ENCODE measurements around the gene TSPAN14.

The TSPAN14 gene

DNA sequence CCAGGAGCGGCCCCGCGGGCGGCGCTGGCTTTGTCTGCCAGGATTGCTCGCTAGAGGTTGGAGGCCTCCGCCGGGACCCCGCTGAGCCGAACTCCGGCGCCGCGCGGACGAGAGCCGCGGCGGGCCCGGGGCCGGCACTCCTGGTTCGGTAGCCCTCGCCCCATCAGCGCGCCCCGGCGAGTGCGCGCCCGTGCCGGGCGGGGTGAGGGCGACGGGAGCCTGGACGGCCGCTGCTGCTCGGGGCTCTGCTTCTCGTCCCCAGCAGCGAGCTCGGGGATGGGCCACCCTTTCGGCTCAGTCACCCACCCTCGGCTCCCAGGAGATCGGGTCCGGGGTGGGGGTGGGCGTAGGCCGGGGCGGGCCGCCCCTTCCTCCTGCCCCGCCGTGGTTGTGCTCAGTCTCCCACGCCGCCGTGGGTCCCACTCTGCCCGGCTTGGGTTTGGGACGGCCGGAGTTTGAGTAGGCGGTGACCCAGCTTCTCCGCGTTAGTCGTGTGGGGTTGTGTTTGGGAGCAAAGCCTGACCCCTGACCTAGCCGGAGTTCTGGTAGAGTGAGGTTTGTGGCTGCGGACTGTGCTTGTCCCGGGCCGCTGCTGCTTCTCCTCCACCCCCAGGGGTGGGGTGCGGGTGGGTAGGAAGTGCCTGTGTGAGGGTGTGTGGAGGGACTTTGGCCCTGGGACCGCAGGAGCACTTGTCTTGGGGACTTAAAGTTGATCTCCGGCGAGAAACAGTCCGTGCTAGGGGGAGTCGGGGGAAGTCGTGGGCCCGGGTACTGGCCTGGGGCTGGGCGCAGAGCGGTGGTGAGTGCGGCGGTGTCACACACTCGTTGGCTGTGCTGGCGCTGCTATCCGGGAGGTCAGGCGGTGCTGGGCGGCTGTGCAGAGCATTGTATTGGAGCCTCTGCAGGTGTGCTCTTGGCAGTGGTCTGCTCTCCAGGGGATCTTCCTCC, 677 bp downstream of the TSPAN14 start:
- peak overlapping the region; percentile 83 for H3K4me3 ChIP-seq (replicated peaks; ENCODE audit: insufficient read depth, low read length)
- H3K27me3 ChIP-seq (ENCODE audit: insufficient read depth, poor library complexity, severe bottlenecking) = no peaks in the 10 kb centered on the region
- no peak for TF ChIP-seq GABPA (IDR thresholded peaks at IDR 0.05; ENCODE audit: low read depth)
- no peak for TF ChIP-seq SPI1 (IDR thresholded peaks at IDR 0.05; ENCODE audit: borderline replicate concordance, low read depth)
- DNase-seq (ENCODE audit: low read depth in 1 of 2, low spot score in 1 of 2) = peak in 1 of 2 experiments; percentile 39
- H3K27ac ChIP-seq (replicated peaks) = peak overlapping the region; percentile 75

DNA sequence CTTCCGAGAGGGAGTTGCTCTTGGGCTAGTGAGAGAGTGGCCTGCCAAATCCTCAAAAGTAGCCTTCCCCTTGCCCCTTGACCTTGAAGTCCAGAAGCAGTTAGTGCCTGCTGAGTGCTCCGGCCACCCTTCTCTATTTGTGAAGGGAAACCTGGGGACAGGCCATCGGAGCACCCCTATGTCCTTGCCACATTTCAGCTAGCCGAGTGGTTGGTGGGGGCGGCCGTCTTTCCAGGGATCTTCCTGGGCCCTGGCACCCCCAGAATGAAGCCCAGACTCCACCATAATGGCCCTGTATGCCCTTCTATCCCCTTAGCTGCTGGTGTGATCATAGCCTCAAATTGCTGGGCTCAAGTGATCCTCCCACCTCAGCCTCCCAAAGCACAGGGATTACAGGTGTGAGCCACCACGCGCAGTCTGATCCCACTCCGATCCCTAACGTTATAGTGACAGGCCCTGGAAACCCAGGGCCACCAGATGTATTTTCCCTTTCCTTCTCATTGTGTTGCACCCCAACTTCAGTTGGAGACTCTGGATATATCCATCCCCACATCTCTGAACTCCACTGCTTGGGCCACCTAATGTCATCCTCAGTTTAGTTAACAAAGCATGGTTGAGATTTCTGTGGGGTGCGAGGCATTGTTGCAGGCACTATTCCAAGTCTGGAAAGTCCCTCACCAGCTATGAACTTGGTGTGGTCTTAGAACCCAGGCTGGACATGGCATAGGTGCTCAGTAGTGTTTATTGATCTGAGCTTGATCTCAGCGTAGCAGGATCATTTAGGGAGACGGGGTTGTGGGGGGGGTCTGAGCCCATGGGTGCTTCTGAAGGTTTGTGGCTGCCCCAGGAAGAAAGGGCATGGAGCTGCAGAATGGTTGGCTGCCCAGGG, 1.6 kb downstream of the TSPAN14 start:
- H3K27me3 ChIP-seq (ENCODE audit: insufficient read depth, poor library complexity, severe bottlenecking) = no peaks in the 10 kb centered on the region
- H3K27ac ChIP-seq (replicated peaks) = peak overlapping the region; percentile 75
- DNase-seq (ENCODE audit: low read depth in 1 of 2, low spot score in 1 of 2) = no peak
- TF ChIP-seq POLR2AphosphoS5 (IDR thresholded peaks at IDR 0.05; ENCODE audit: low read depth) (no peak), SPI1 (IDR thresholded peaks at IDR 0.05; ENCODE audit: borderline replicate concordance, low read depth) (no peak), GABPA (IDR thresholded peaks at IDR 0.05; ENCODE audit: low read depth) (no peak)
- TF ChIP-seq, protein P1, sequence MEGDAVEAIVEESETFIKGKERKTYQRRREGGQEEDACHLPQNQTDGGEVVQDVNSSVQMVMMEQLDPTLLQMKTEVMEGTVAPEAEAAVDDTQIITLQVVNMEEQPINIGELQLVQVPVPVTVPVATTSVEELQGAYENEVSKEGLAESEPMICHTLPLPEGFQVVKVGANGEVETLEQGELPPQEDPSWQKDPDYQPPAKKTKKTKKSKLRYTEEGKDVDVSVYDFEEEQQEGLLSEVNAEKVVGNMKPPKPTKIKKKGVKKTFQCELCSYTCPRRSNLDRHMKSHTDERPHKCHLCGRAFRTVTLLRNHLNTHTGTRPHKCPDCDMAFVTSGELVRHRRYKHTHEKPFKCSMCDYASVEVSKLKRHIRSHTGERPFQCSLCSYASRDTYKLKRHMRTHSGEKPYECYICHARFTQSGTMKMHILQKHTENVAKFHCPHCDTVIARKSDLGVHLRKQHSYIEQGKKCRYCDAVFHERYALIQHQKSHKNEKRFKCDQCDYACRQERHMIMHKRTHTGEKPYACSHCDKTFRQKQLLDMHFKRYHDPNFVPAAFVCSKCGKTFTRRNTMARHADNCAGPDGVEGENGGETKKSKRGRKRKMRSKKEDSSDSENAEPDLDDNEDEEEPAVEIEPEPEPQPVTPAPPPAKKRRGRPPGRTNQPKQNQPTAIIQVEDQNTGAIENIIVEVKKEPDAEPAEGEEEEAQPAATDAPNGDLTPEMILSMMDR (IDR thresholded peaks at IDR 0.05; ENCODE audit: insufficient read depth, low read length) = no peak
- TF ChIP-seq, protein P2, sequence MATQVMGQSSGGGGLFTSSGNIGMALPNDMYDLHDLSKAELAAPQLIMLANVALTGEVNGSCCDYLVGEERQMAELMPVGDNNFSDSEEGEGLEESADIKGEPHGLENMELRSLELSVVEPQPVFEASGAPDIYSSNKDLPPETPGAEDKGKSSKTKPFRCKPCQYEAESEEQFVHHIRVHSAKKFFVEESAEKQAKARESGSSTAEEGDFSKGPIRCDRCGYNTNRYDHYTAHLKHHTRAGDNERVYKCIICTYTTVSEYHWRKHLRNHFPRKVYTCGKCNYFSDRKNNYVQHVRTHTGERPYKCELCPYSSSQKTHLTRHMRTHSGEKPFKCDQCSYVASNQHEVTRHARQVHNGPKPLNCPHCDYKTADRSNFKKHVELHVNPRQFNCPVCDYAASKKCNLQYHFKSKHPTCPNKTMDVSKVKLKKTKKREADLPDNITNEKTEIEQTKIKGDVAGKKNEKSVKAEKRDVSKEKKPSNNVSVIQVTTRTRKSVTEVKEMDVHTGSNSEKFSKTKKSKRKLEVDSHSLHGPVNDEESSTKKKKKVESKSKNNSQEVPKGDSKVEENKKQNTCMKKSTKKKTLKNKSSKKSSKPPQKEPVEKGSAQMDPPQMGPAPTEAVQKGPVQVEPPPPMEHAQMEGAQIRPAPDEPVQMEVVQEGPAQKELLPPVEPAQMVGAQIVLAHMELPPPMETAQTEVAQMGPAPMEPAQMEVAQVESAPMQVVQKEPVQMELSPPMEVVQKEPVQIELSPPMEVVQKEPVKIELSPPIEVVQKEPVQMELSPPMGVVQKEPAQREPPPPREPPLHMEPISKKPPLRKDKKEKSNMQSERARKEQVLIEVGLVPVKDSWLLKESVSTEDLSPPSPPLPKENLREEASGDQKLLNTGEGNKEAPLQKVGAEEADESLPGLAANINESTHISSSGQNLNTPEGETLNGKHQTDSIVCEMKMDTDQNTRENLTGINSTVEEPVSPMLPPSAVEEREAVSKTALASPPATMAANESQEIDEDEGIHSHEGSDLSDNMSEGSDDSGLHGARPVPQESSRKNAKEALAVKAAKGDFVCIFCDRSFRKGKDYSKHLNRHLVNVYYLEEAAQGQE (IDR thresholded peaks at IDR 0.05; ENCODE audit: insufficient replicate concordance, low read depth) = no peak
- H3K4me3 ChIP-seq (replicated peaks; ENCODE audit: insufficient read depth, low read length) = peak overlapping the region; percentile 83

DNA sequence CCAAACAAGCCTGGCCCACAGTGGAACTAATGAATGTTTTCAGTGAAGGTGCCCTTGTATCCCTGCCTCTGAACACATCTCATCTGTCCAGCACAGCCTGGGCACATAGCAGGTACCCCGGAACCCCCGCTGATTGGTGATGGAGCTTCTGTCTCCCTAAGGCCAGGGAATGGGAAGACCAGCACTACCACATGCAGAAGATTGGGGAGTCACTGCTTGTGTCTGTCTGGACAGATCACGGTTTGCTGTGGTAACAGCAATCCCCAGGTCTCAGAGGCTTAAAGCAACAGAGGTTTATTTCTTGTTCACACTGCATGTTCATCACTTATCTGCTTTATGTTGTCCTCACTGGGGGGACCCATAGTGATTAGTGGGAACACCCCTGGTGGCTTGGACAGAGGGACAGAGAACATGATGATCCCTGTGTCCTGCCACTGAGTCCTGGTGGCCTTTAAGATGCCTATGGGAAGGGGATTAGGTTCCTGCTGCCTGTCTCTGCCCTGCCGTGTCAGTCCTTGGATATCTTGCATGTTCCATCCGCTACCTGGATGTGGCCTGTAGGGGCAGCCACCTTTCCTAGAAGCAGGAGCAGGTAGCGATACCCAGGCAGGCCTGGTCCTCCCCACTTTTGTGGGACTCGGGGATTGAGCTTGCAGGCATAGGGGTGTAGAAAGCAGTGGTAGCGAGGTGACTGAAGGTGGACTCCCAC, 3.6 kb downstream of the TSPAN14 start:
- no peak for DNase-seq (ENCODE audit: low read depth in 1 of 2, low spot score in 1 of 2)
- TF ChIP-seq, protein P2 (IDR thresholded peaks at IDR 0.05; ENCODE audit: insufficient replicate concordance, low read depth) = no peak
- TF ChIP-seq GABPA (IDR thresholded peaks at IDR 0.05; ENCODE audit: low read depth) (no peak), POLR2AphosphoS5 (IDR thresholded peaks at IDR 0.05; ENCODE audit: low read depth) (no peak), SPI1 (IDR thresholded peaks at IDR 0.05; ENCODE audit: borderline replicate concordance, low read depth) (no peak)
- TF ChIP-seq, protein P1 (IDR thresholded peaks at IDR 0.05; ENCODE audit: insufficient read depth, low read length) = no peak
- Histone ChIP-seq H3K27ac (replicated peaks) (no peak overlapping the region; the same call in none of the 2 replicates), H3K27me3 (ENCODE audit: insufficient read depth, poor library complexity, severe bottlenecking) (no peaks in the 10 kb centered on the region), H3K4me3 (replicated peaks; ENCODE audit: insufficient read depth, low read length) (no peak overlapping the region)

Measured in HL-60 (cell line).